Measurements from ENCODE around the gene SNRNP40. TPM values are rescaled to one million over a fixed set of nuclear protein-coding genes. Genes with fewer than 3 reads are reported as not detected.

Gene SNRNP40
- total and polyA plus RNA-seq, 2 of the 13 experiments (the other 11 are each of a cell fraction or from before 2014, with no cell fraction given) = 51.0 to 147 TPM

- peak; percentile 15; the same call in 1 of the 2 replicates for TF ChIP-seq ZSCAN21 (CRISPR knock-in tag; IDR thresholded peaks at IDR 0.05; ENCODE audit: borderline replicate concordance)
- TF ChIP-seq ZBTB46 (CRISPR knock-in tag; IDR thresholded peaks at IDR 0.05; ENCODE audit: borderline replicate concordance) = no peak
- no peak for TF ChIP-seq PBX2 (CRISPR knock-in tag; IDR thresholded peaks at IDR 0.05)
- no peak for TF ChIP-seq ZBED4 (CRISPR knock-in tag; IDR thresholded peaks at IDR 0.05; ENCODE audit: borderline replicate concordance)
- TF ChIP-seq GTF2F1 (IDR thresholded peaks at IDR 0.05; ENCODE audit: low read length) = no peak
- peak; percentile 58; the same call in 1 of the 2 replicates for TF ChIP-seq MTA1 (CRISPR knock-in tag; IDR thresholded peaks at IDR 0.05; ENCODE audit: borderline replicate concordance)
- TF ChIP-seq KLF13 (CRISPR knock-in tag; IDR thresholded peaks at IDR 0.05) = no peak
- TF ChIP-seq AFF4 (CRISPR knock-in tag; IDR thresholded peaks at IDR 0.05) = no peak
- peak; percentile 66; the same call in 1 of the 2 replicates for TF ChIP-seq CSRNP1 (CRISPR knock-in tag; IDR thresholded peaks at IDR 0.05)
- TF ChIP-seq ZNF24 (IDR thresholded peaks at IDR 0.05) = no peak
- TF ChIP-seq ZSCAN5A (CRISPR knock-in tag; IDR thresholded peaks at IDR 0.05; ENCODE audit: borderline replicate concordance) = no peak
- peak; percentile 56 for TF ChIP-seq ZNF331 (CRISPR knock-in tag; IDR thresholded peaks at IDR 0.05)
- no peak for TF ChIP-seq NFIC (IDR thresholded peaks at IDR 0.05; ENCODE audit: low read length)
Measured at GRCh38 chr1:31296486-31297276, at the start of gene SNRNP40, which contains the start of gene ZCCHC17 (continued).

All from HepG2 (cell line).